Pancreas (tissue), 10 donors: ENCODE data around the gene NR1H2. TPM values are rescaled to one million over a fixed set of nuclear protein-coding genes. Genes with fewer than 3 reads are reported as not detected.

Experiments
- ATAC-seq, 4 donors: fragments of 200-7000 bp; cut with Tn5 transposase; one replicate each; pipeline versions ENCODE4 v1.8.0 to v1.9.1; 2020; ENCODE audit warnings: mild to moderate bottlenecking in 4 of 4, moderate library complexity in 4 of 4
- DNase-seq, 6 donors: peaks; one replicate each; pipeline ENCODE4 v3.0.0-alpha.2; 2020
- FAIRE-seq: peaks from 2 replicates; lab custom pipeline; 2012; peaks lifted over from hg19 to GRCh38; lab: Jason Lieb, UNC
- H3K27ac ChIP-seq, 4 donors: fragments of 200-600 bp; sonication (generic); 1 replicate in 3 of 4; 2 replicates in 1 of 4; pipeline versions ENCODE4 v1.5.0 to v1.8.0; 2020
- H3K27me3 ChIP-seq, 4 donors: fragments of 200-600 bp; one replicate each; pipeline ENCODE4 v1.8.0; 2021
- H3K36me3 ChIP-seq, 3 donors: fragments of 200-600 bp; sonication (generic) in 1 of 3; one replicate each; pipeline versions ENCODE4 v1.5.0 to v1.8.0; 2020 to 2021
- H3K4me1 ChIP-seq, 3 donors: fragments of 200-600 bp; one replicate each; pipeline ENCODE4 v1.8.0; 2021
- H3K4me3 ChIP-seq, 4 donors: fragments of 200-600 bp; sonication (generic) in 2 of 4; one replicate each; pipeline versions ENCODE4 v1.5.0 to v1.8.0; 2020 to 2021
- H3K9me3 ChIP-seq, 4 donors: fragments of 200-600 bp; one replicate each; pipeline ENCODE4 v1.8.0; 2021
- CTCF ChIP-seq, 4 donors: fragments of 200-600 bp; sonication (generic) in 3 of 4; IDR thresholded peaks; one replicate each; pipeline versions ENCODE4 v1.5.0 to v1.8.0; 2021; ENCODE audit warnings: antibody characterized with exemption in 4 of 4
- WGBS, 2 donors: extraction: QIAGEN DNeasy Blood & Tissue Kit; methylation state at CpG; one replicate each; pipeline ENCODE4 v1.1.7; 2013; 5-methylcytosine and 5-hydroxymethylcytosine counted together
- intact Hi-C, 3 donors: fragments of 100-400 bp; cut with DNase I; formaldehyde crosslinking; loops; one replicate each; pipeline versions ENCODE4 v1.11.1 to v1.14.2; 2022
- polyA plus RNA-seq, 2 donors: library from polyadenylated mRNA; stranded (reverse); fragments of 200-250 nt; gene quantifications; one replicate each; pipeline ENCODE4 v1.2.3, GENCODE V29; 2013
- total RNA-seq, 6 donors: library from RNA; stranded (reverse); fragmentation: NEBNext Ultra II Directional in 4 of 6; extraction: Animal tissue kit (Norgen Biotek cat#: 25700) in 4 of 6; gene quantifications; one replicate each; pipeline versions ENCODE4 v1.2.1 to v1.2.4, GENCODE V29; 2021 to 2023
- donor health status: healthy with polysubstance abuse.
- donor health status: DM: no; HTN: no; CAD: no; lungs with moderate emphysema.
- donor health status: DM: no; HTN: no; CAD: no.
- donor health status: control.
- donor health status: control.
- donor health status: Bipolar disorder and iron deficiency.
- donor health status: DM: yes; HTN: yes; CAD: no.
- donor health status: DM: no; HTN: no; CAD: no.
- donor health status: DM: no; HTN: no; CAD: no.
- donor health status: DM: yes; HTN: yes; CAD: no.

Gene NR1H2
- total RNA-seq = 10 to 100 TPM; 20.5 to 33.5 (median 25.6) TPM
- polyA plus RNA-seq = 10 to 100 TPM; 45.9 to 46.5 TPM

- no peaks in the 10 kb centered on the region for H3K9me3 ChIP-seq
- TF ChIP-seq CTCF (IDR thresholded peaks at IDR 0.05) = no peak
- ATAC-seq (peak; percentile 96 to 98 (median 96)), DNase-seq (peak; percentile 93 to 97 (median 94)), FAIRE-seq (no peak)
- H3K4me3 ChIP-seq = peak within 1 kb of the TSS; percentile 64 to 94 (median 86)
- H3K27ac ChIP-seq = peak within 1 kb of the TSS; percentile 91 to 97 (median 94)
- intact Hi-C loops = no loop called here
- no peaks in the 10 kb centered on the region for H3K4me1 ChIP-seq
- WGBS, 2 donors = 1 to 3% methylated on average over 53 to 67 of the region's 67 CpGs
- peaks cover 6 to 39% (median 26%) of the 10 kb centered on the region in 3 donors for H3K36me3 ChIP-seq
- no peaks in the 10 kb centered on the region for H3K27me3 ChIP-seq
Measured at GRCh38 chr19:50376166-50377050, at the start of gene NR1H2. NR1H2 (plus strand) TSS chr19:50376457; CDS start chr19:50377606, 1,149 bp downstream.

DNA sequence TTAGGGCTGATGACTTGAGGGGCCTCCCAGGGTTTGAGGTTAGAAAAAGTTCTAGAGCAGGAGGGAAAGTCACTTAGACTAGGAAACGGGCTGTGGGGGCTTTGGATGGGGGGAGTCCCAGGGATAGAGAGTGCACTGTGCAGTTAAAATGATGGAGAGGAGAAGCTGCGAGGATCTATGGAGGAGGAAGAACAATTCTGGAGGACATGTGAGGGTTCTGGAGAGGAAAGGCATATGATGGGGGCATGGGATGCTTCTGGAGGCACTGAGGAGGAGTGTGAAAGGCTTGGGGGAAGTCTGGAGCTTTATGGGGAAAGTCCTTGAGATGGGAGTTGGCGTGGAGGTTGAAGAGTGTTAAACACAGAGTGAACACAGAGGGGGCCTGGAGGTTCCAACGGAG lies 49.2 kb upstream of the NR1H2 start:
- TF ChIP-seq CTCF (IDR thresholded peaks at IDR 0.05) = no peak
- no peak overlapping the region for H3K27ac ChIP-seq
- H3K4me3 ChIP-seq = no peak overlapping the region
- no peaks in the 10 kb centered on the region for H3K9me3 ChIP-seq
- ATAC-seq (no peak), FAIRE-seq (no peak), DNase-seq (no peak)
- H3K36me3 ChIP-seq = no peaks in the 10 kb centered on the region
- WGBS, 2 donors = 44 to 70% methylated on average over 4 of the region's 4 CpGs
- intact Hi-C loops = no loop called here
- H3K4me1 ChIP-seq = peaks cover 0 to 28% (median 0%) of the 10 kb centered on the region in 3 donors
- H3K27me3 ChIP-seq = no peaks in the 10 kb centered on the region

GRCh38 chr19:50327461-50328223 lies 48.6 kb upstream of the NR1H2 start:
- Histone ChIP-seq H3K9me3 (no peaks in the 10 kb centered on the region), H3K27me3 (no peaks in the 10 kb centered on the region), H3K4me1 (peaks cover 0 to 32% (median 0%) of the 10 kb centered on the region in 3 donors), H3K36me3 (no peaks in the 10 kb centered on the region), H3K27ac (no peak overlapping the region), H3K4me3 (no peak overlapping the region)
- no peak for ATAC-seq
- intact Hi-C loops = no loop called here
- no peak for FAIRE-seq
- WGBS, 2 donors = 26 to 41% methylated on average over 14 to 20 of the region's 20 CpGs
- TF ChIP-seq CTCF (IDR thresholded peaks at IDR 0.05) = no peak
- DNase-seq = peak in 4 of 6 donors; percentile 31 to 65 (median 46)

- no peak for TF ChIP-seq CTCF (IDR thresholded peaks at IDR 0.05)
- WGBS, 2 donors = 1 to 3% methylated on average over 60 to 104 of the region's 104 CpGs
- Histone ChIP-seq H3K4me1 (peaks cover 0 to 35% (median 3%) of the 10 kb centered on the region in 3 donors), H3K27me3 (no peaks in the 10 kb centered on the region), H3K36me3 (no peaks in the 10 kb centered on the region), H3K27ac (peak overlapping the region in 1 of 4 donors; percentile 17), H3K9me3 (no peaks in the 10 kb centered on the region), H3K4me3 (peak overlapping the region; percentile 21 to 50 (median 38))
- intact Hi-C loops = no loop called here
- DNase-seq (peak in 5 of 6 donors; percentile 25 to 80 (median 66)), FAIRE-seq (no peak), ATAC-seq (no peak)
Measured at GRCh38 chr19:50328224-50328872, 47.9 kb upstream of the NR1H2 start.
